Coronary artery (tissue), 2 donors: ENCODE measurements around the gene NUDT15.

Experiments
- DNase-seq: peaks from one replicate; pipeline ENCODE4 v3.0.0-alpha.2; 2017; ENCODE audit warnings: low spot score
- H3K27ac ChIP-seq, 2 donors: fragments of 200-600 bp; sonication (generic); one replicate each; pipeline ENCODE4 v1.5.1; 2016 to 2019
- H3K4me3 ChIP-seq: fragments of 200-600 bp; sonication (generic); 2 replicates; pipeline ENCODE4 v1.5.1; 2016; ENCODE audit warnings: mild to moderate bottlenecking, moderate library complexity
- TF ChIP-seq, protein P1 (sequence below): fragments of 200-600 bp; sonication (generic); IDR thresholded peaks from one replicate; pipeline ENCODE4 v1.5.1; 2019; ENCODE audit warnings: antibody characterized with exemption

Gene NUDT15

DNA sequence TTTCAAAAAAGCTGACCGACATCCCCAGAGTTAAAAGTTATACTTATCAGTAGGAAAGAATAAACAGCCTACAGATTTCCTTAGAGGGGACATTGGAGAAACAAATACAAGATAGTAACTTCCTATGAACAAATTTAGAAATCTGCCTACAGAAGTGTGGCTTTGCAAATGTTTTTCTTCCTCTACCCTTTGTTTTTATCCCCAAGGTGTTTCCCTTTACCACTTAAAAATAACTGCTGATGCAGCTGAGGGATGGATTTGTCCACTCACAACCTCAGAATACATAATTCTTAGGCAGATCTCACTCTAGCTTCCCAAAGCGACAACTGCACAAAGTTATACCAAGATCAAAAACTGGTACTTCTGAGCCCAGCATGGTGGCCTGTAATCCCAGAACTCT lies 36.5 kb downstream of the NUDT15 start:
- Histone ChIP-seq H3K4me3 (no peak overlapping the region), H3K27ac (no peak overlapping the region)
- TF ChIP-seq, protein P1, sequence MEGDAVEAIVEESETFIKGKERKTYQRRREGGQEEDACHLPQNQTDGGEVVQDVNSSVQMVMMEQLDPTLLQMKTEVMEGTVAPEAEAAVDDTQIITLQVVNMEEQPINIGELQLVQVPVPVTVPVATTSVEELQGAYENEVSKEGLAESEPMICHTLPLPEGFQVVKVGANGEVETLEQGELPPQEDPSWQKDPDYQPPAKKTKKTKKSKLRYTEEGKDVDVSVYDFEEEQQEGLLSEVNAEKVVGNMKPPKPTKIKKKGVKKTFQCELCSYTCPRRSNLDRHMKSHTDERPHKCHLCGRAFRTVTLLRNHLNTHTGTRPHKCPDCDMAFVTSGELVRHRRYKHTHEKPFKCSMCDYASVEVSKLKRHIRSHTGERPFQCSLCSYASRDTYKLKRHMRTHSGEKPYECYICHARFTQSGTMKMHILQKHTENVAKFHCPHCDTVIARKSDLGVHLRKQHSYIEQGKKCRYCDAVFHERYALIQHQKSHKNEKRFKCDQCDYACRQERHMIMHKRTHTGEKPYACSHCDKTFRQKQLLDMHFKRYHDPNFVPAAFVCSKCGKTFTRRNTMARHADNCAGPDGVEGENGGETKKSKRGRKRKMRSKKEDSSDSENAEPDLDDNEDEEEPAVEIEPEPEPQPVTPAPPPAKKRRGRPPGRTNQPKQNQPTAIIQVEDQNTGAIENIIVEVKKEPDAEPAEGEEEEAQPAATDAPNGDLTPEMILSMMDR = no peak
- DNase-seq = no peak

DNA sequence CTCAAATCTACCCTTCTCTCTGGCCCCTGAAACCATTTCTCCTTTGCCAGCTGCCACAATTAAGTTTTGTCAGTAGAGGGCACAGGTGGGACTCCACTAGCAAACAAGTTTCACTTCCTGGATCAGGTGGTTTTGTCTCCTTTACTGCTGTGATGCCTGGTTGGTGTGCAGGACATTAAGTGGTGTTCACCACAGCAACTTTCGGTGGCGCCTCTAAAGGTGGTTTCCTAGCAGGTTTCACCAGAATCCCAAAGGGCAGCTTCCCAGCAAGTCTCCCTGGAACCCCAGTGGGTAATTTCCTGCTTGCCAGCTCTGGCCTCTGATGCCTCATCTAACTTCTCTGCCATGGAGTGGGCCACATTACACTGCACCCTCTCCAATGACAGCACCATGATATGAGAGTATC lies 40.7 kb downstream of the NUDT15 start:
- no peak for DNase-seq
- H3K4me3 ChIP-seq = no peak overlapping the region
- TF ChIP-seq, protein P1 = no peak
- H3K27ac ChIP-seq = no peak overlapping the region

- Histone ChIP-seq H3K27ac (no peak overlapping the region), H3K4me3 (no peak overlapping the region)
- TF ChIP-seq, protein P1 = no peak
- DNase-seq = no peak
These were observed 44.2 kb downstream of the NUDT15 start for GRCh38 chr13:48081739-48082138.

DNA sequence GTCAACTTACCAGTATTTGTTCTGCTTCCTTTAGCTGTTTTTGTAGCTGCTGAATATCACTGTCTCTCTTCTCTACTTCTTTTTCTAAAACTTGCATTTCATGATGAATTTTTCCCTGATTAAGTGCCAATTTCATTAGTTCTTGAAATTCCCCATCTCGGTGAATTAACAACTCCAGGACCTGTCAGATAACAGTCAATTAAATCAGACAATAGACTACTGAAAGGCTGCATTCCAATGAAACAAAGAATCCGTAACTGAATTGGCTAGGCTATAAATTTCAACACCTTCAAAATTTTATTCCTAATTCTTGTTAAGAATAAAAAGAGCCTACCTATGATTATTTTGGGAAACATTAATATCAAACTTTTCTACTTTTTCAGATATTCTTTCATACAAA lies 48.7 kb downstream of the NUDT15 start:
- Histone ChIP-seq H3K4me3 (no peak overlapping the region), H3K27ac (no peak overlapping the region)
- DNase-seq = no peak
- TF ChIP-seq, protein P1 = no peak

- TF ChIP-seq, protein P1 = no peak
- Histone ChIP-seq H3K27ac (no peak overlapping the region), H3K4me3 (peak overlapping the region; percentile 91)
- DNase-seq = no peak
These were observed 56.1 kb downstream of the NUDT15 start for GRCh38 chr13:48093588-48093987.

DNA sequence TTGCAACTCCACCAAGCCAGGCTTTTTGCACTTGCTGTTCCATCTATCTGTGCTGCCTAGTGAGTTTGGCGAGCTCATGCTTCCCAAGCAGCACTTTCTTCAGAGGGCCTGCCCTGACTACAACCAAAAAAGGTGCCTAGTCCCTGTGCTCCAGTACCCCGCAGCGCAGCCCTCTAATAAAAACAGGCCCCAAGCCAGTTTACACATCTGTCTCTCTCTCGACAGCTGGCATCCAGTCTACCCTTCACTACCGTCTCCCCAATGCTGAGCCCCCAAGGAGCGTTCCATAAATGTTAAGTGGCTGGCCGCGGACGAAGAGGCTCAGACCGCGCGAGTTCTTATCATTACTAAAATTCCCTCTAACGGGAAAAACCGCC lies 56.9 kb downstream of the NUDT15 start:
- TF ChIP-seq, protein P1 = no peak
- DNase-seq = no peak

DNA sequence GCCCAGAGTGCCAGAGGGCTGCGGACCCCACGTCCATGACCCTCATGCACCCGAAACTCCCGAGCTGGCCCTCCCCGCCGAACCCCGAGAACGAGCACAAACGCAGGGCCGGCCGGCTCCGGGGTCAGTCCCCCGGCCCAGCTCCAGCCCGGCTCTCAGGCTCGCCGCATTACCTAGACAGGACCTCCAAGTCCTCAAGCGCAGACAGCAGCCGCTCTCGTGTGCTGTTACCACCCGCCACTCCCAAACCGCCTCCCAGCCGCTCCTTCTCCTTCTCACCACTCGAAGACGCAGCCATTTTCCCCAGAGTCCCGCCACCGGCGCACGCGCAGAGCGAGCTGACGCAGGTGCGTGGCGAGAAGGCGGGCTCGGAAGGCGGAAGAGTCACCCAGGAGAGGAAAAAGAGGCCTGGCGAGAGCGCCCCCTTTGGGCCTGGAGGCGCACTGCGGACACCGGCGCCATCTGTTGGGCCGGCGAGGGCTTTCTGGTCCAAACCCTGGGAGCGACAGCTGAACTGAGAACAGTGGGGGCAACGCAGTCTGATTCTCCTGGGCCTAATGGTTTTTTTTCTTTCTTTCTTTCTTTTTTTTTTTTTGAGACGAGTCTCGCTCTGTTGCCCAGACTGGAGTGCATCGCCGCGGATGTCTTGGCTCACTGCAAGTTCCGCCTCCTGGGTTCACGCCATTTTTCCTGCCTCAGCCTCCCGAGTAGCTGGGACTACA lies 57.4 kb downstream of the NUDT15 start, which contains the start of gene MED4:
Gene MED4, minus strand, starts transcription at position 324 of the 722 bp plus-strand sequence. Its CDS starts 26 bp downstream, at position 298.
- TF ChIP-seq, protein P1 = peak; percentile 97
- peak; percentile 96 for DNase-seq
- Histone ChIP-seq H3K4me3 (peak within 1 kb of the TSS; percentile 91), H3K27ac (peak within 1 kb of the TSS; percentile 88 to 94)

More for the DNA sequence above, 56.9 kb downstream of the NUDT15 start:
- peak overlapping the region; percentile 91 for H3K4me3 ChIP-seq
- peak overlapping the region; percentile 88 to 94 for H3K27ac ChIP-seq
